ENCODE data around the gene PAX8. TPM values are rescaled to one million over a fixed set of nuclear protein-coding genes. Genes with fewer than 3 reads are reported as not detected.
A peak's percentile ranks its signal among the peaks of the same experiment; 100 is the strongest.

Gene PAX8
- total and polyA plus RNA-seq, 2 experiments from 2014 or later: 0.16 TPM; not detected in 1

DNA sequence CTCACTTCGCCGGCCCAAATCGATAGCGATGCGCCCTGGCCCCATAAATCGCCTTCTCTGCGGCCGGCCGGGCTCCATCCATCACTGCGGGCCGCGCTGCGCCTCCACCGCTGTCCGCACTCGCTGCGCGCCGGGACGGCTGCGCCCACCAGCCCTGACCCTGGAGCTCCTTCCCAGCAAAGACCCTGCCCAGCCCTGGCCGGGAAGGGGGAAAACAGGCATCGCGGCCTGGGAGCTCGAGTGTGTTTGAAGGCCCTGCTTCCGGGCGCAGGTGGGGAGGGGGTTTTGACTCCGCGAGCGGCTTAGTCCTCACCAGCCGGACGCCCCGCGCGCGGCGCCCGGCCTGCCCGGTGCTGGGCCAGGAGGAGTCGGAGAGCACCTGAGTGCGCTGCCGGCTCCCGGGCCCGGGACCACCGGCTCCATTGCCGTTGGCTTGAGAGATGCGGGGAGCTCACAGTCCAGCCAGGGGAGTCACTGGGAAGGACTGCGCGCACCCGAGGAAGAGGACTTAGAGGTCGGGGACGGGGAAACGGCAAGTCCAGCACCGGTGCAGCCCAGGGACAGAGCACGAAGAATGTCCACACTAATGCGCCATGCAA, 1.1 kb downstream of the PAX8 start:
- no peaks in the 10 kb centered on the region for H3K9me2 ChIP-seq (replicated peaks; ENCODE audit: insufficient read depth)
- H3K4me2 ChIP-seq: peak overlapping the region; percentile 76
- WGBS (ENCODE audit: low lambda C conversion rate, missing lambda C conversion rate): 1% methylated on average over 56 of the region's 56 CpGs
- no peaks in the 10 kb centered on the region for H4K20me1 ChIP-seq (ENCODE audit: insufficient read depth, poor library complexity, severe bottlenecking)
- no peaks in the 10 kb centered on the region for H3K79me2 ChIP-seq
- no peaks in the 10 kb centered on the region for H3K36me3 ChIP-seq (replicated peaks; ENCODE audit: insufficient read depth, low read depth)
- H3K4me1 ChIP-seq (ENCODE audit: insufficient read depth): peaks cover 24% of the 10 kb centered on the region
- H3K4me3 ChIP-seq: no peak overlapping the region
- no peak overlapping the region for H3K27ac ChIP-seq
- peak overlapping the region; percentile 26 for H2AFZ ChIP-seq
- TF ChIP-seq, protein P1, sequence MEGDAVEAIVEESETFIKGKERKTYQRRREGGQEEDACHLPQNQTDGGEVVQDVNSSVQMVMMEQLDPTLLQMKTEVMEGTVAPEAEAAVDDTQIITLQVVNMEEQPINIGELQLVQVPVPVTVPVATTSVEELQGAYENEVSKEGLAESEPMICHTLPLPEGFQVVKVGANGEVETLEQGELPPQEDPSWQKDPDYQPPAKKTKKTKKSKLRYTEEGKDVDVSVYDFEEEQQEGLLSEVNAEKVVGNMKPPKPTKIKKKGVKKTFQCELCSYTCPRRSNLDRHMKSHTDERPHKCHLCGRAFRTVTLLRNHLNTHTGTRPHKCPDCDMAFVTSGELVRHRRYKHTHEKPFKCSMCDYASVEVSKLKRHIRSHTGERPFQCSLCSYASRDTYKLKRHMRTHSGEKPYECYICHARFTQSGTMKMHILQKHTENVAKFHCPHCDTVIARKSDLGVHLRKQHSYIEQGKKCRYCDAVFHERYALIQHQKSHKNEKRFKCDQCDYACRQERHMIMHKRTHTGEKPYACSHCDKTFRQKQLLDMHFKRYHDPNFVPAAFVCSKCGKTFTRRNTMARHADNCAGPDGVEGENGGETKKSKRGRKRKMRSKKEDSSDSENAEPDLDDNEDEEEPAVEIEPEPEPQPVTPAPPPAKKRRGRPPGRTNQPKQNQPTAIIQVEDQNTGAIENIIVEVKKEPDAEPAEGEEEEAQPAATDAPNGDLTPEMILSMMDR (IDR thresholded peaks at IDR 0.05; ENCODE audit: poor library complexity): no peak
- TF ChIP-seq EZH2 (IDR thresholded peaks at IDR 0.05; ENCODE audit: borderline replicate concordance) (peak; percentile 94), EZH2phosphoT487 (IDR thresholded peaks at IDR 0.05; ENCODE audit: low read depth, severe bottlenecking, unreplicated experiment) (no peak)
- peaks cover 79% of the 10 kb centered on the region for H3K27me3 ChIP-seq
- no peaks in the 10 kb centered on the region for H3K9me3 ChIP-seq (ENCODE audit: low read depth)
- DNase-seq (ENCODE audit: low spot score): no peak

GRCh38 chr2:113276761-113277425, 1.8 kb downstream of the PAX8 start:
- TF ChIP-seq, protein P1 (IDR thresholded peaks at IDR 0.05; ENCODE audit: poor library complexity): no peak
- TF ChIP-seq EZH2phosphoT487 (IDR thresholded peaks at IDR 0.05; ENCODE audit: low read depth, severe bottlenecking, unreplicated experiment) (no peak), EZH2 (IDR thresholded peaks at IDR 0.05; ENCODE audit: borderline replicate concordance) (no peak)
- peaks cover 86% of the 10 kb centered on the region for H3K27me3 ChIP-seq
- no peak overlapping the region for H3K4me3 ChIP-seq

GRCh38 chr2:113276216-113276760, 2.4 kb downstream of the PAX8 start:
- peak overlapping the region; percentile 38 for H2AFZ ChIP-seq
- H3K27me3 ChIP-seq: peaks cover 92% of the 10 kb centered on the region
- no peak for DNase-seq (ENCODE audit: low spot score)
- peak overlapping the region; percentile 68 for H3K4me2 ChIP-seq
- no peaks in the 10 kb centered on the region for H4K20me1 ChIP-seq (ENCODE audit: insufficient read depth, poor library complexity, severe bottlenecking)
- TF ChIP-seq, protein P1 (IDR thresholded peaks at IDR 0.05; ENCODE audit: poor library complexity): no peak
- TF ChIP-seq EZH2 (IDR thresholded peaks at IDR 0.05; ENCODE audit: borderline replicate concordance) (peak; percentile 84), EZH2phosphoT487 (IDR thresholded peaks at IDR 0.05; ENCODE audit: low read depth, severe bottlenecking, unreplicated experiment) (peak; percentile 28)
- H3K9me2 ChIP-seq (replicated peaks; ENCODE audit: insufficient read depth): no peaks in the 10 kb centered on the region
- no peaks in the 10 kb centered on the region for H3K79me2 ChIP-seq
- no peaks in the 10 kb centered on the region for H3K36me3 ChIP-seq (replicated peaks; ENCODE audit: insufficient read depth, low read depth)
- WGBS (ENCODE audit: low lambda C conversion rate, missing lambda C conversion rate): 7% methylated on average over 17 of the region's 18 CpGs
- peaks cover 18% of the 10 kb centered on the region for H3K4me1 ChIP-seq (ENCODE audit: insufficient read depth)
- no peak overlapping the region for H3K27ac ChIP-seq
- no peak overlapping the region for H3K4me3 ChIP-seq
- no peaks in the 10 kb centered on the region for H3K9me3 ChIP-seq (ENCODE audit: low read depth)

More at GRCh38 chr2:113276761-113277425, 1.8 kb downstream of the PAX8 start:
- Histone ChIP-seq H3K4me2 (peak overlapping the region; percentile 76), H4K20me1 (ENCODE audit: insufficient read depth, poor library complexity, severe bottlenecking) (no peaks in the 10 kb centered on the region), H3K9me3 (ENCODE audit: low read depth) (no peaks in the 10 kb centered on the region), H3K79me2 (no peaks in the 10 kb centered on the region), H2AFZ (peak overlapping the region; percentile 26), H3K27ac (no peak overlapping the region), H3K9me2 (replicated peaks; ENCODE audit: insufficient read depth) (no peaks in the 10 kb centered on the region), H3K4me1 (ENCODE audit: insufficient read depth) (peaks cover 18% of the 10 kb centered on the region), H3K36me3 (replicated peaks; ENCODE audit: insufficient read depth, low read depth) (no peaks in the 10 kb centered on the region)
- 4% methylated on average over 38 of the region's 41 CpGs for WGBS (ENCODE audit: low lambda C conversion rate, missing lambda C conversion rate)
- DNase-seq (ENCODE audit: low spot score): no peak

Data from hepatocyte (in vitro differentiated cells).